HAP-1 (cell line): ENCODE measurements around the gene POU2F2.
A peak's percentile ranks its signal among the peaks of the same experiment; 100 is the strongest.

Experiments
- DNase-seq, 2 experiments: peaks; one replicate each; pipeline ENCODE4 v3.0.0-alpha.2; 2016 to 2020; ENCODE audit warnings: low spot score in 2 of 2
- H3K27me3 ChIP-seq: fragments of 250-450 bp; sonication (Bioruptor Pico); 2 replicates; pipeline ENCODE4 v1.5.1; 2020; ENCODE audit warnings: low read depth, mild to moderate bottlenecking, moderate library complexity
- H3K36me3 ChIP-seq: fragments of 250-450 bp; sonication (Bioruptor Pico); replicated peaks from 2 replicates; pipeline ENCODE4 v1.5.1; 2020; ENCODE audit warnings: mild to moderate bottlenecking
- H3K4me1 ChIP-seq: fragments of 250-450 bp; sonication (Bioruptor Pico); 2 replicates; pipeline ENCODE4 v1.5.1; 2020; ENCODE audit warnings: mild to moderate bottlenecking
- H3K4me3 ChIP-seq: fragments of 250-450 bp; sonication (Bioruptor Pico); 2 replicates; pipeline ENCODE4 v1.5.1; 2020; ENCODE audit warnings: mild to moderate bottlenecking, moderate library complexity
- H3K9me3 ChIP-seq: fragments of 250-450 bp; sonication (Bioruptor Pico); 2 replicates; pipeline ENCODE4 v1.5.1; 2020; ENCODE audit warnings: mild to moderate bottlenecking, moderate library complexity
- in situ Hi-C: fragments of 300-500 bp; cut with MboI; formaldehyde crosslinking; loops from 3 replicates; pipeline ENCODE4 v1.14.3; 2020; ENCODE audit warnings: low sequenced_read_pairs, inconsistent platforms, mixed read lengths

POU2F2 gene

DNA sequence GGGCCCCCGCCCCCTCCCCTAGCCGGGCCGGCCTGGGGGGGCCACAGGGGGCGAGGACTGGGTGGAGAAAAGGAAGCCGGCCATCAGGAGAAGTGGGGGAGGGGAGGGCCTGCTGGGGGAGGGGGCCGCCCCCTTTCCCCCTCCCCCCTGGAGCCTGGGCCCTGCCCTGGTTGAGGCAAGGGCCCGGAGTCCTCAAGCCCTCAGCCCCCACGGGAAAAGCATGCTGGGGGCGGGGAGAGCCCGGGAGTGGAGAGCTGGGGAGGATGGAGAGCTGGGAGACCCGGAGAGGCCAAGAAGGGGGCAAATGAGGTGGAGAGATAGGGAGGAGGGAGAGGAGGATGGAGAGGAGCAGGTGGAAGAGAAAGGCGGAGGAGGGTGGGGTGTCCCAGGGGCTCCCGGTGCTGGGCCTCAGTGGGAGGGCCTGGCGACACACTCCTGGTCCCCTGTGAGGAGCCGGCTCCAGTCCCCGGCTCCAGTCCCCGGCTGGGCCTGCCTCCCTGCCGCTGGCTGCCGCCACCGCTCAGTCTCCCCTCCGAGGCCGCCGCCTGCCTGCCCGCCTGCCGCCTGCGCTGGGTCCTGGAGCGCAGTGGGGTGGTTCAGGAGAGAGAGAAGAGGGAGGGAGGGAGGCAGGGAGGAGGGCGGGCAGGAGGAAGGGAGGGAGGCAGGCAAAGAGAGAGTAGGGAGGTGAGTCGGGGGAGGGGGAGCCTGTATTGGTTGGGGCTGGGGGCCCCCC is 62.5 kb downstream of the POU2F2 start, which contains the start of gene GRIK5:
GRIK5 (minus strand) TSS at position 588 of the 733 bp plus-strand sequence. CDS start 4,436 bp downstream, outside the sequence.
- H3K36me3 ChIP-seq, result no peaks in the 10 kb centered on the region
- no peak within 1 kb of the TSS for H3K4me3 ChIP-seq
- H3K27me3 ChIP-seq, result peaks cover 5% of the 10 kb centered on the region; the same call in 1 of the 2 replicates
- peaks cover 2% of the 10 kb centered on the region for H3K4me1 ChIP-seq
- no peak for DNase-seq
- in situ Hi-C loops, result no loop called here
- H3K9me3 ChIP-seq, result no peaks in the 10 kb centered on the region

DNA sequence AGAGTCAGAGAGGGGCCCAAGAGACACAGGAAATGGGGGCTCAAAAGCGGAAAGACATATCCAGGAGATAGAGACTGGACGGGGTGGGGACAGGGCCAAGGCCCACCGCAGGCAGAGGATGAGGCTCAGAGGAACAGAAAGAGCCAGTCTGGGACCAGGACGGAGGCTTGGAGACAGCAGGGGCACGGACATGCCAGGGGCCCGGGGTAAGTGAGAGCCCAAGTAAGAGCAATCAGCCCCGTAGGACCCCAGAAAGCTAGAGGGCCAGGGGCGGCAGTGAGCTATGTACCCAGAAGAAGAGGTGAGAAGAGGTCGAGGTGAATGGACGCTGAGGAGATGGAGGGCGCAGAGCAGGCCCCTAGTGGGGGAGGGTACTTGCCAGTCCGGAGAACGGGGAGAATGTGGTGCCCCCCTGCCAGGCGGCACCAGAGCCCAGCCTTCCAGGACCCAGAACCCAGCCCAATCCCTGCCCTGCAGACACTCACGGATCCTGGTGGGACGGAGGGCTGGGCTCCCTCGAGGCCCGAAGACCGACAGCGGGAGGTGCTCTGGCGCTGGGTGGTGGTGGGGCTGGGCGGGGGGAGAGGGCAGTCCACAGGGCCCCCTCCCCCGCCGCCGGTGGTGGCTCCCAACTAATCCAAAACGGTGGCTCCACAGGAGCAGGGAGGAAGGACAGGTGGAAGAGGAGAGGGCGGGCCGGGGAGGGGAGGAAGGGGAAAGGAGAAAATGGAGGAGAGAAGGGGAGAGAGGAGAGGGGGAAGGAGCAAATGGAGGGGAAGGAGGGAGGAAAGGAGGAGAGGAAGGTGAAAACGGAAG is 63.3 kb downstream of the POU2F2 start:
- DNase-seq, result no peak
- Histone ChIP-seq H3K4me3 (no peak overlapping the region), H3K36me3 (no peaks in the 10 kb centered on the region), H3K27me3 (peaks cover 5% of the 10 kb centered on the region; the same call in 1 of the 2 replicates), H3K9me3 (no peaks in the 10 kb centered on the region), H3K4me1 (no peaks in the 10 kb centered on the region)
- in situ Hi-C loops, result no loop called here

DNA sequence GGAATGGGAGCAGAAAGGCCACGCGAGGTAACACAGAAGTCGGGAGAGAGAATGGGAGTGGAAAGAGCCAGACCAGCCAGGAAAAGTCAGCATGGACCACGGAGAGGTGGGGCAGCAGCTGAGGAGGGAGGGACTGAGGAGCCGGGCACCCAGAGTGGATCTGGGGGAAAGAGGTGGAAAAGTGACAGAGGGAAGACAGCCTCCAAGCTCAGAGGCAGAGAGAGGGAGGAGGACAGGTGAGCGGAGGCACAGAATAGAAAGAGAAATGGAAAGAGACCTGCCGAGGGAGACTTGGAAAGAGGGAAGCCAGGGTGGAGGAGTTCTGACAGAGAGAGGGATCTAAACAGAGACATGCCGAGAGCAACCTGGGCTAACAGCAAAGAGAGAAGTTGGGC is 63.9 kb downstream of the POU2F2 start:
- Histone ChIP-seq H3K9me3 (no peaks in the 10 kb centered on the region), H3K27me3 (peaks cover 5% of the 10 kb centered on the region; the same call in 1 of the 2 replicates), H3K4me3 (no peak overlapping the region), H3K4me1 (no peaks in the 10 kb centered on the region), H3K36me3 (no peaks in the 10 kb centered on the region)
- no peak for DNase-seq
- in situ Hi-C loops, result no loop called here

DNA sequence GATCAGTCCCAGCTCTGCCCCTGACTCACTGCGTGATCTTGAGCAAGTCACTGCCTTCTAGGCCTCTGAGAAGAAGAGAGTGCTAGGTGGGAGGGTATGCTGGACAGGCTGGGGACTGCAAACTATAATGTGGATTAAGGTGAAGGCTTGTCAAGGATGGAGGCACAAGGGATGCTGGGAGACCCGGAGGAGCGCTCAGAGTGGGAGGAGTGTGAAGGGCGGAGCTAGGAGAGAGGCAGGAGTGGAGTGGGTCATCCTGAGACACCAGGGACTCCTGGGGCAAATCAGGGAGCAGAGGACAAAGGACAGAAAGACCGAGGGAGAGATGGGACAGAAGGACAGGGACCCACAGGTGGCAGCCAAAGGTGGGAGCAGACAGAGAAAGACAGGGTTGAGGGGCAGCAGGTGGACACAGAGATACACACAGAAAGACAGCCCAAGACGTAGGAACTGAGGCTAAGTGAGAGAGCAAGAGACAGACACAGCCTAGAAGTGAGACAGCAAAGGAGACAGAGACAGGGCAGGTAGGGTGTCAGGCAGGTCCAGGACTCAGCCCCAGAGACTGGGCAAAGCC is 64.8 kb downstream of the POU2F2 start:
- peaks cover 5% of the 10 kb centered on the region; the same call in 1 of the 2 replicates for H3K27me3 ChIP-seq
- H3K4me3 ChIP-seq, result no peak overlapping the region
- DNase-seq, result no peak
- no peaks in the 10 kb centered on the region for H3K9me3 ChIP-seq
- in situ Hi-C loops, result no loop called here
- H3K4me1 ChIP-seq, result no peaks in the 10 kb centered on the region
- no peaks in the 10 kb centered on the region for H3K36me3 ChIP-seq

DNA sequence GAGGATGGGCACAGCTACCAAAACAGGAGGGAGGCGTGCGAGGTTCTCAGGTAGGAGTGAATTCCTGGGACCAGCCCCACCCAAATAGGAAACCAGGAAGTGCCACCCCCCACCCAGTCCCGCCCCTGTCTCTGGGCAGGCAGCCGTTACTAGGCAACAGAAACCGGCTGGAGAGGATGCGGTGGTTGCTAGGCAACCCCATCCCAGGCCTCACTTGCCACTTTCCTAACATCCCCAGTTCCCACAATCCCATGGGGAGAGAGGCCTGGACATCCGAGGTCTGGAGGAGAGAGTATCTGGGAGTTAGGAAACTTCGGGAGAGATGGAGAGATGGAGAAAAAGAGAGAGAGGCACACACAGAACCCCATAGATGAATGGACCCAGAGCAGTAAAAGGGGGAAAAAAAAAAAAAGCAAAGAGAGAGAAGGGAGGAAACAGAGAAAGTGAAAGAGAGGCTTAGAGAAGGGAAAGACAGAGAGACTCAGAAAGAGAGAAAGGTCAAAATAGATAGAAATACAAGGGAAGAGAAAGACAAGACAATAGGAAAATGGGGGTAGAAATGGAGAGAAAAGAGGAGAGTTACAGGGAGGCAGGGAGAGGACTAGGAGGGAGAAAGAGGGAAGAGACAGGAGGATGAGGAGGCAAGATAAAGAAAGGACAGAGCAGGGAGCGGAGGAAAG is 66.0 kb downstream of the POU2F2 start:
- Histone ChIP-seq H3K4me1 (no peaks in the 10 kb centered on the region), H3K4me3 (no peak overlapping the region), H3K27me3 (peaks cover 5% of the 10 kb centered on the region; the same call in 1 of the 2 replicates), H3K9me3 (no peaks in the 10 kb centered on the region), H3K36me3 (no peaks in the 10 kb centered on the region)
- in situ Hi-C loops, result no loop called here
- DNase-seq, result peak in 1 of 2 experiments; percentile 46

DNA sequence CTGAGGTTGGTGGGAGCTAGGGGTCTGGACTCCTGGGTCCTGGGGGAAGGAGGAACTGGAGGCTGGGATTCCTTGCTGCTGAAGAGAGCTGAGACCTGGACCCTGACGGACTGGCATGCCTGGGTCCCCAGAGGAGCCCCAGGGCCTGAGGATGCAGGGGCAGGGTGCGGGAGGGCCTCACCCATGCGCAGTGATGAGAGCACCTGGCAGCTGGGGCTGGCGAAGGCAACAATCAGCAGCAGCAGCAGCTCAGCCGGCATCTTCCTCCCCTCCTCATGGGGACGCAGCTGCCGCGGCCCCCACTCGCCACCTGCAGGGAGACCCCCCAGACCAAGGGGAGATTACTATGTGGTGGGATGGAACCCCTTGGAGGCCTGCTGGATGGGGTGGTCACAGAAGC is 66.7 kb downstream of the POU2F2 start:
- Histone ChIP-seq H3K36me3 (no peaks in the 10 kb centered on the region), H3K27me3 (peaks cover 5% of the 10 kb centered on the region; the same call in 1 of the 2 replicates), H3K9me3 (no peaks in the 10 kb centered on the region), H3K4me3 (no peak overlapping the region), H3K4me1 (no peaks in the 10 kb centered on the region)
- no peak for DNase-seq
- in situ Hi-C loops, result no loop called here

DNA sequence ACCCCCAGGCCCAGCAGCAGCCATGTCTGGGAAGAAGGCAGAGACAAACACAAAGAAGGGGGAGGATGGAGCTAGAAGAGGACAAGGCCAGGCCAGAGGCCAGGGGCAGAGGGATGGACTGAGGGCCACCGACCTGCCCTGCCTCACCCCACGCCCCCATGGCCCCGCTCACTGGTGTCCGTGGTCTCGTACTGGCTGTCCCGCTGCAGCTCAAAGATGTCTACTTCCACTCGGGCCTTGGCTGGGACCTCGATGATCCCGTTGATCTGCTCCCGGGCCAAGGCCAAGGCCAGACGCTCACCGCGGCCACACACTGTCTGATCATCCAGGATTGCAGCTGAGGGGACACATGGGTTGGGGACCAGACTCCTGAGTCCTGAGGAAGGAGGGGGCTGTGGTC is 67.2 kb downstream of the POU2F2 start:
- Histone ChIP-seq H3K27me3 (peaks cover 5% of the 10 kb centered on the region; the same call in 1 of the 2 replicates), H3K9me3 (no peaks in the 10 kb centered on the region), H3K4me3 (no peak overlapping the region), H3K4me1 (no peaks in the 10 kb centered on the region), H3K36me3 (no peaks in the 10 kb centered on the region)
- in situ Hi-C loops, result no loop called here
- no peak for DNase-seq

DNA sequence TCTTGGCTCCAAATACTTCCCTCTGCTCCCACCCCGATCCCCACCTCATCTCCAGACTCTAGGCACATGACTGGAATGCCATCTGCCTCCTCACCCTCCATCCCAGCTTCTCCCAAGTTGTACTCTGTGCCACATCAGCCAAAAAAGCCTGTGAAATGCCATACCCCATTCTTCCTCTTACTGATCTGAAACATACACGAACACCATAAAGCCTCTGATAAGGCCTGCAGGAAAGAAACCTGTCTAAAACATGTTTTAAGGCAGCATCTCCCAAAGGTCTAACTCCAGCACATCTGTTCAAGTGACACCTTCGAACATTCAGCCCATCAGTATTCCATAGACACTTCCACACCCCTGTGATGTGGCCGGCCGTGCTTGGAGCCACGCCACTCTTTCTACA is 67.8 kb downstream of the POU2F2 start:
- H3K36me3 ChIP-seq, result no peaks in the 10 kb centered on the region
- peaks cover 5% of the 10 kb centered on the region; the same call in 1 of the 2 replicates for H3K27me3 ChIP-seq
- H3K4me3 ChIP-seq, result no peak overlapping the region
- DNase-seq, result no peak
- no peaks in the 10 kb centered on the region for H3K4me1 ChIP-seq
- in situ Hi-C loops, result no loop called here
- no peaks in the 10 kb centered on the region for H3K9me3 ChIP-seq

DNA sequence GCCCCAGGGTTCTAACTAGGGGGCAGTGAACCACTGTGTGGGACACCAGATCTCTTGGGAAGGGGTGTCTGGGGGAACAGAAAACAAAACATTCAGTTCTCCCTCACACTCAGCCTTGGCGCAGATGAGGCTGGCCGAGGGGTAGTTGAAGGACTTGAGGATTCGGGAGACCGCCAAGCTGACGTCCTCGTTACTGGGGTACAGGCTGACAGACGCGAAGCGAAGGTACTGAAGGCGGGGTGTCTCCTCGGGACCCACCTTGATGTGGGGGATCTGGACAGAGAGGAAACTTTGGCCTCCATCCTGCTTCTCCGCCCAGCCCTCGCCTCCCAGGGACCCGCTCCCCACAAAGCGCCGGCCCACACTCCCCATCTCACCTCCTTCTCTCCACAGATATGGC is 69.9 kb downstream of the POU2F2 start:
- Histone ChIP-seq H3K4me1 (no peaks in the 10 kb centered on the region), H3K27me3 (no peaks in the 10 kb centered on the region), H3K4me3 (no peak overlapping the region), H3K9me3 (no peaks in the 10 kb centered on the region), H3K36me3 (no peaks in the 10 kb centered on the region)
- DNase-seq, result no peak
- in situ Hi-C loops, result no loop called here

DNA sequence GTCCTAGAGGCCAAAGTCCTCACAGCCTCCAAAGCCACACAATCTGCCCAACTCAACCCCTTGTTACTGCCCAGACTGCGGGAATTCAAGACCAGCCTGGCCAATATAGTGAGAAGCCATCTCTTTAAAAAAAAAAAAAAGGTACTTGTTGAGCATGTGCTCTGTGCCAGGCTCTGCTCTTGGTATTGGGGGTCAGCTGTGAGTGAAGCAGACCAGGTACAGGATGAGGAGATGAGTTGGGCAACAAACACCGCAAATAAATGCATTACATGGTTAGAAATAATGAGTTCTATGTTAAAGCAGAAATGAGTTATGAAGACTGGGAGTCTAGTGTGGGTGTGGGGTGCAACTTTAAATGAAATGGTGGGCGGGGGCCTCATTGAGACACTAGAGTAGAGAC is 72.1 kb downstream of the POU2F2 start:
- H3K4me1 ChIP-seq, result no peaks in the 10 kb centered on the region
- DNase-seq, result no peak
- H3K27me3 ChIP-seq, result no peaks in the 10 kb centered on the region
- no peaks in the 10 kb centered on the region for H3K9me3 ChIP-seq
- H3K36me3 ChIP-seq, result no peaks in the 10 kb centered on the region
- in situ Hi-C loops, result no loop called here
- H3K4me3 ChIP-seq, result no peak overlapping the region

DNA sequence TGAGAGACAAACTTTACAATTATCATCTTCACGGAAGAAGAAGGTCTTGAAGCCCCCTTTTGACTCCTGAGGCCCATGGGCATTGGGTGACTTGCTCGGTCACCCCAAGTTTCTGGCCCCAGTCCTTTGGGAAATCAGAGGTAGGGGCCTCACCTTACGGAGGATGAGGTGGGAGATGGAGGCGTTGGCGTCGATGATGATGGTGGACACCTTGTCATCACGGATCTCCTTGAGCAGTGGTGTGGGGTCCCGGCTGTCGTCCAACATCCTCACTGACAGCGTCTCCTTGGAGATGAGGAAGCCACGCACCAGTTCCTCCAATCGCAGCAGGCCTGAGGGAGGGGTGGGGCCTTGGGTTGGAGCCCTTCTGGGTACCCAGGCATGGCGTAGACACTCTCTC is 73.0 kb downstream of the POU2F2 start:
- H3K4me1 ChIP-seq, result no peaks in the 10 kb centered on the region
- in situ Hi-C loops, result no loop called here
- H3K36me3 ChIP-seq, result no peaks in the 10 kb centered on the region
- no peaks in the 10 kb centered on the region for H3K27me3 ChIP-seq
- no peak overlapping the region for H3K4me3 ChIP-seq
- DNase-seq, result no peak
- no peaks in the 10 kb centered on the region for H3K9me3 ChIP-seq

DNA sequence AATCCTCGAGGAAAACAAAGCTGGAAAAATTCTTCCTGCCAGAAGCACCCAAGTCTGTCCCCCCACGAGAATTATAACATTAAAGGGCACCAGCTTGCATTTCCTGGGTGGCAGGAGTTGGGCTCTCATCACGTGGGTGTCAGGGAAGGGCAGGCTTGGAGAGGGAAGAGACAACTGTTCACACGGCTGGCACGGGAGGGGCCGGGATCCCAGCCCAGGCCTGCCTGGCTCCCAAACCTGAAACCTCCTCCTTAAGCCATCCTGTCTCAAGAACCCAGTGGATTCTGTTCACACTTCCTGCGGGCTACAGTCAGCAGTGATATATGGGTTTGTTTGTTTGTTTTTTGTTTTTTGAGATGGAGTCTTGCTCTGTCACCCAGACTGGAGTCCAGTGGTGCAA is 74.4 kb downstream of the POU2F2 start:
- Histone ChIP-seq H3K4me3 (no peak overlapping the region), H3K27me3 (no peaks in the 10 kb centered on the region), H3K36me3 (no peaks in the 10 kb centered on the region), H3K4me1 (no peaks in the 10 kb centered on the region), H3K9me3 (no peaks in the 10 kb centered on the region)
- in situ Hi-C loops, result no loop called here
- DNase-seq, result no peak

DNA sequence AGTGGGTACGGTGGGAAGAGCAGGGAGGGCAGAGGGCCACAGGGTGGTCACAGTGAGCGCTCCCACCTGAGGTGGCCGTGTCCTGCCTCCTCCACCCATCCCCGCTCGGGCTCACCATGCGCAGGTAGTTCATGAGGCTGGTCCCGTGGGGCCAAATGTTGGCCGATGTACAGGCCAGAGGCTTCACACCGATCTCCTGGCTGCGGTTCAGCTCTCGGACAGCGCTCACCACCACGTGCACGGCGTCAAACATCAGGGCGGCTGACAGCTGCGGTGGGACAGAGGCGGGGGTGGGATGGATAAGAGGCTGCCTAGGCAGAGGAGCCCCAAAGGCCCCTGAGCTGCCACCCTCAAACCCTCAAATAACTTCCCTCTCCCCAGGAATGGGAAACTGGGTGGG is 78.0 kb downstream of the POU2F2 start:
- H3K9me3 ChIP-seq, result no peaks in the 10 kb centered on the region
- DNase-seq, result no peak
- H3K4me1 ChIP-seq, result no peaks in the 10 kb centered on the region
- no peaks in the 10 kb centered on the region for H3K27me3 ChIP-seq
- in situ Hi-C loops, result no loop called here
- no peak overlapping the region for H3K4me3 ChIP-seq
- no peaks in the 10 kb centered on the region for H3K36me3 ChIP-seq
